SK-N-SH (cell line): ENCODE measurements around the gene EVC. TPM values are rescaled to one million over a fixed set of nuclear protein-coding genes. Genes with fewer than 3 reads are reported as not detected.

ENCODE experiments used
- CTCF ChIA-PET: fragments of 300-600, 350-600 bp; formaldehyde crosslinking; extraction: SDS; loops from one replicate; lab custom pipeline; 2021; lab: Yijun Ruan, JAX
- POLR2A ChIA-PET: fragments of 350-600 bp; sonication (Branson Sonifier 250); formaldehyde crosslinking; extraction: SDS; loops from one replicate; lab custom pipeline; 2020; ENCODE audit warnings: antibody characterized with exemption, inconsistent platforms; lab: Yijun Ruan, JAX
- DNase-seq: peaks from one replicate; pipeline ENCODE4 v3.0.0; 2012
- H2AFZ ChIP-seq: fragments of 200-600 bp; sonication (generic); 2 replicates; pipeline ENCODE4 v1.8.1; 2016; ENCODE audit warnings: antibody characterized with exemption, mild to moderate bottlenecking, low read depth
- H3F3A ChIP-seq: fragments of 200-600 bp; sonication (generic); replicated peaks from 2 replicates; pipeline ENCODE3; 2016; ENCODE audit warnings: antibody characterized with exemption, mild to moderate bottlenecking; ENCODE audit not compliant: insufficient read depth
- H3K27ac ChIP-seq, 2 experiments: fragments of 200-500 bp in 1 of 2; fragments of 200-600 bp in 1 of 2; sonication (Bioruptor generic) in 1 of 2; sonication (generic), shearing (Covaris generic) in 1 of 2; 2 replicates each; pipeline versions ENCODE4 v1.5.1 to v1.6.1; 2014 to 2016; ENCODE audit warnings: low read depth in 2 of 2, inconsistent platforms in 1 of 2, low read length in 1 of 2, mild to moderate bottlenecking in 1 of 2, mixed read lengths in 1 of 2
- H3K27me3 ChIP-seq: fragments of 200-600 bp; sonication (generic), shearing (Covaris generic); 2 replicates; pipeline ENCODE4 v1.6.1; 2016; ENCODE audit warnings: mixed run types; ENCODE audit not compliant: insufficient read depth
- H3K36me3 ChIP-seq, 2 experiments: fragments of 200-500 bp in 1 of 2; fragments of 200-600 bp in 1 of 2; sonication (Bioruptor generic) in 1 of 2; sonication (generic) in 1 of 2; replicated peaks in 1 of 2; 2 replicates each; pipeline versions ENCODE3 to v1.5.1; 2014 to 2016; ENCODE audit warnings: low read length in 1 of 2, mild to moderate bottlenecking in 1 of 2; ENCODE audit not compliant: insufficient read depth in 2 of 2, control insufficient read depth in 1 of 2
- H3K4me1 ChIP-seq, 2 experiments: fragments of 200-500 bp in 1 of 2; fragments of 200-600 bp in 1 of 2; sonication (Bioruptor generic) in 1 of 2; sonication (generic), shearing (Covaris generic) in 1 of 2; 2 replicates each; pipeline versions ENCODE4 v1.5.1 to v1.6.1; 2014 to 2016; ENCODE audit warnings: low read depth in 1 of 2, low read length in 1 of 2, mixed run types in 1 of 2; ENCODE audit not compliant: insufficient read depth in 2 of 2, control insufficient read depth in 1 of 2
- H3K4me2 ChIP-seq: fragments of 200-600 bp; sonication (generic), shearing (Covaris generic); 2 replicates; pipeline ENCODE4 v1.6.1; 2017; ENCODE audit warnings: mixed run types
- H3K4me3 ChIP-seq, 2 experiments: fragments of 200-500 bp in 1 of 2; fragments of 200-600 bp in 1 of 2; sonication (Bioruptor generic) in 1 of 2; sonication (generic), shearing (Covaris generic) in 1 of 2; 2 replicates each; pipeline versions ENCODE4 v1.5.1 to v1.8.1; 2014 to 2016; ENCODE audit warnings: low read depth in 2 of 2, inconsistent platforms in 1 of 2, low read length in 1 of 2, mild to moderate bottlenecking in 1 of 2, mixed read lengths in 1 of 2, moderate library complexity in 1 of 2
- H3K79me2 ChIP-seq: fragments of 200-600 bp; sonication (generic); 2 replicates; pipeline ENCODE4 v1.8.1; 2017; ENCODE audit warnings: mild to moderate bottlenecking; ENCODE audit not compliant: insufficient read depth
- H3K9ac ChIP-seq: fragments of 200-600 bp; sonication (generic); 2 replicates; pipeline ENCODE4 v1.6.1; 2017; ENCODE audit warnings: mixed run types
- H3K9me2 ChIP-seq: fragments of 200-600 bp; sonication (generic); 2 replicates; pipeline ENCODE4 v1.6.1; 2017; ENCODE audit warnings: mixed run types
- H3K9me3 ChIP-seq: fragments of 200-600 bp; sonication (generic); 2 replicates; pipeline ENCODE4 v1.6.1; 2017; ENCODE audit warnings: mixed run types, mild to moderate bottlenecking, moderate library complexity
- H4K20me1 ChIP-seq: fragments of 200-600 bp; sonication (generic); 2 replicates; pipeline ENCODE4 v1.6.1; 2017; ENCODE audit warnings: mild to moderate bottlenecking, mixed run types; ENCODE audit not compliant: insufficient read depth
- EP300 ChIP-seq, 2 experiments: IDR thresholded peaks; 2 replicates each; pipeline versions ENCODE4 v1.4.0 to v1.6.1; 2012; ENCODE audit warnings: borderline replicate concordance in 1 of 2, low read depth in 1 of 2, low read length in 1 of 2
- GATA2 ChIP-seq: sonication (generic); formaldehyde crosslinking; IDR thresholded peaks from 2 replicates; pipeline ENCODE4 v1.5.0; 2020; ENCODE audit warnings: mild to moderate bottlenecking, missing genetic modification reagents
- MXI1 ChIP-seq: IDR thresholded peaks from 2 replicates; pipeline ENCODE4 v1.6.1; 2012; ENCODE audit warnings: mild to moderate bottlenecking, low read depth, low read length, improper control_type of control experiment
- POLR2AphosphoS5 ChIP-seq: IDR thresholded peaks from 2 replicates; pipeline ENCODE4 v1.6.1; 2012; ENCODE audit warnings: low read depth, low read length
- RAD21 ChIP-seq: IDR thresholded peaks from 2 replicates; pipeline ENCODE4 v1.6.1; 2012; ENCODE audit warnings: mild to moderate bottlenecking, low read length
- RCOR1 ChIP-seq: fragments of 150-350 bp; IDR thresholded peaks from 2 replicates; pipeline ENCODE4 v1.6.1; 2017; ENCODE audit warnings: antibody characterized with exemption, low read length
- RXRA ChIP-seq: IDR thresholded peaks from 2 replicates; pipeline ENCODE4 v1.4.0; 2012; ENCODE audit warnings: low read depth, mild to moderate bottlenecking, borderline replicate concordance
- SMC3 ChIP-seq: IDR thresholded peaks from 2 replicates; pipeline ENCODE4 v1.6.1; 2012; ENCODE audit warnings: low read depth, low read length, improper control_type of control experiment
- TCF12 ChIP-seq: IDR thresholded peaks from 2 replicates; pipeline ENCODE4 v1.4.0; 2012
- WGBS: methylation state at CpG from one replicate; pipeline ENCODE4 v1.1.6; 2017; ENCODE audit warnings: low lambda C conversion rate; 5-methylcytosine and 5-hydroxymethylcytosine counted together
- polyA plus RNA-seq, 3 experiments: library from polyadenylated mRNA; depleted of rRNA; stranded (reverse); fragments of >200 nt; gene quantifications; 2 replicates each; pipeline ENCODE4 v1.2.3, GENCODE V29; 2012
- TF ChIP-seq, protein P1 (sequence below): IDR thresholded peaks from 2 replicates; pipeline ENCODE4 v1.4.0; 2012; ENCODE audit warnings: low read depth, borderline replicate concordance

Gene EVC
- polyA plus RNA-seq, 1 of the 3 experiments (the other 2 are of a cell fraction) = 3.8 TPM

DNA sequence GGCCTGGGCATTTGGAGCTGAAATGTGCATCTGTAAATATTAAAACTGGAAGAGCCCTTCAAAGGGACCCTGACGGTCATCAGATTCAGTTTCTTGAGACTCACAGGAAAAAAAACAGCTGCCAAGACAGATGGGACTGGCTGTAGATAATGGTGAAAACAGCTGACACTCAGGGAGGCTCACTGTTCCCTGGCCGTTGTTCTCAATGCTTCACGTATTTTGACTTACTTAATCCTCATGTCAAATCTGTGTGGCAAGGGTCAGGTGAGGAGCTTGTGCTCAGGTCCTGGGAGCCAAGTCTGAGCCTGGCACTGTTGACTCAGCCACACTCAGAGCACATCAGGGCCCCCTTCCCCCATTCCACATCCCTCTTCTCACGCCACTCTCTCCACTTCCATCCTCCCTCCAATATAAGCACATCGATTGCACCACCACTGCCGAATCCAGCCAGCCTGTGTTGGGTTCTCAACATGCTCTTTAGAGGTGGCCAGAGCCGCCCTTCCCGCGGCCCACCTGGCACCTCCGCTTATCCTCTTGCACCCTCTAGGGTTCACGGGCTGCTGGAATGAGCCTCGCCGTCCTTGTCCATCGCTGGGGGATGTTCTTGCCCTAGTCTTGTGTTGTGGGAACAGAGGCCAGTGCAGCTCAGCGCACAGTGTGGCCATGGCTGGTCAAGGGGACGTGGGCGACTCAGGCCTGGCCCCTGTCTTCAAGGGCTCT is 40.1 kb downstream of the EVC start:
- CTCF ChIA-PET = no interaction called here
- Histone ChIP-seq H3K79me2 (no peaks in the 10 kb centered on the region), H3K9me2 (no peaks in the 10 kb centered on the region), H4K20me1 (no peaks in the 10 kb centered on the region), H3K4me2 (no peak overlapping the region), H2AFZ (no peak overlapping the region), H3K9ac (no peak overlapping the region), H3K36me3 (peaks cover 9 to 27% of the 10 kb centered on the region in 2 experiments), H3K27me3 (no peaks in the 10 kb centered on the region), H3F3A (no peaks in the 10 kb centered on the region), H3K9me3 (no peaks in the 10 kb centered on the region), H3K4me1 (no peaks in the 10 kb centered on the region; a peak in 1 of 4 replicates), H3K27ac (no peak overlapping the region; a peak in 1 of 4 replicates), H3K4me3 (no peak overlapping the region)
- DNase-seq = no peak
- POLR2A ChIA-PET = no interaction called here
- 85% methylated on average over 13 of the region's 17 CpGs for WGBS
- no peak for TF ChIP-seq RAD21
- no peak for TF ChIP-seq MXI1
- no peak for TF ChIP-seq POLR2AphosphoS5
- no peak for TF ChIP-seq RCOR1

GRCh38 chr4:5751666-5752375 is 40.8 kb downstream of the EVC start:
- WGBS = 95% methylated on average over 9 of the region's 14 CpGs
- H2AFZ ChIP-seq = no peak overlapping the region
- no peak overlapping the region; a peak in 1 of 4 replicates for H3K27ac ChIP-seq
- no peaks in the 10 kb centered on the region for H3K9me2 ChIP-seq
- no peaks in the 10 kb centered on the region for H3K27me3 ChIP-seq
- H4K20me1 ChIP-seq = no peaks in the 10 kb centered on the region
- no peaks in the 10 kb centered on the region for H3K9me3 ChIP-seq
- no peak overlapping the region for H3K4me3 ChIP-seq
- ChIA-PET CTCF (no interaction called here), POLR2A (no interaction called here)
- DNase-seq = no peak
- H3K36me3 ChIP-seq = peaks cover 9 to 30% of the 10 kb centered on the region in 2 experiments
- no peaks in the 10 kb centered on the region; a peak in 1 of 4 replicates for H3K4me1 ChIP-seq
- no peak overlapping the region for H3K4me2 ChIP-seq
- H3K79me2 ChIP-seq = no peaks in the 10 kb centered on the region
- no peaks in the 10 kb centered on the region for H3F3A ChIP-seq
- H3K9ac ChIP-seq = no peak overlapping the region
- TF ChIP-seq TCF12 (no peak), EP300 (IDR thresholded peaks at IDR 0.05; ENCODE audit: borderline replicate concordance in 1 of 2, low read depth in 1 of 2, low read length in 1 of 2) (no peak), RXRA (no peak), SMC3 (no peak), RAD21 (no peak), MXI1 (no peak), GATA2 (CRISPR knock-in tag) (no peak)
- TF ChIP-seq, protein P1, sequence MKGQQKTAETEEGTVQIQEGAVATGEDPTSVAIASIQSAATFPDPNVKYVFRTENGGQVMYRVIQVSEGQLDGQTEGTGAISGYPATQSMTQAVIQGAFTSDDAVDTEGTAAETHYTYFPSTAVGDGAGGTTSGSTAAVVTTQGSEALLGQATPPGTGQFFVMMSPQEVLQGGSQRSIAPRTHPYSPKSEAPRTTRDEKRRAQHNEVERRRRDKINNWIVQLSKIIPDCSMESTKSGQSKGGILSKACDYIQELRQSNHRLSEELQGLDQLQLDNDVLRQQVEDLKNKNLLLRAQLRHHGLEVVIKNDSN = no peak
